Common myeloid progenitor, CD34-positive (primary cell): ENCODE measurements around the gene ATF2.
A peak's percentile ranks its signal among the peaks of the same experiment; 100 is the strongest.

Source experiments
- CTCF ChIA-PET: fragments of 350-600 bp; sonication (Branson Sonifier 250); formaldehyde crosslinking; loops from one replicate; lab custom pipeline; 2021; ENCODE audit warnings: antibody characterized with exemption; lab: Charles Lee
- POLR2A ChIA-PET: fragments of 350-600 bp; sonication (Branson Sonifier 250); formaldehyde crosslinking; loops from one replicate; lab custom pipeline; 2021; ENCODE audit warnings: antibody characterized with exemption; lab: Charles Lee
- DNase-seq, 3 donors: peaks; one replicate each; pipeline versions ENCODE4 v3.0.0 to v3.0.0-alpha.2; 2013
- H3K27ac ChIP-seq, 2 experiments: 1 replicate in 1 of 2; 2 replicates in 1 of 2; pipeline ENCODE4 v1.7.0; 2013; ENCODE audit warnings: inconsistent platforms in 2 of 2, low read length in 2 of 2, mild to moderate bottlenecking in 2 of 2, low read depth in 1 of 2, moderate library complexity in 1 of 2; ENCODE audit not compliant: severe bottlenecking in 2 of 2, insufficient read depth in 1 of 2, poor library complexity in 1 of 2
- H3K27me3 ChIP-seq, 5 experiments: replicated peaks in 2 of 5; 1 replicate in 3 of 5; 2 replicates in 2 of 5; pipeline versions ENCODE4 v1.6.1 to v1.7.0; 2013; ENCODE audit warnings: low read length in 4 of 5, mild to moderate bottlenecking in 2 of 5, moderate library complexity in 2 of 5, inconsistent platforms in 1 of 5; ENCODE audit not compliant: insufficient read depth in 5 of 5, control insufficient read depth in 4 of 5
- H3K36me3 ChIP-seq, 4 experiments: 1 replicate in 2 of 4; 2 replicates in 2 of 4; pipeline versions ENCODE4 v1.6.1 to v1.7.0; 2013; ENCODE audit warnings: low read length in 3 of 4, control low read depth in 1 of 4, mild to moderate bottlenecking in 1 of 4; ENCODE audit not compliant: control insufficient read depth in 4 of 4, insufficient read depth in 4 of 4
- H3K4me1 ChIP-seq, 4 experiments: 1 replicate in 3 of 4; 2 replicates in 1 of 4; pipeline versions ENCODE4 v1.6.1 to v1.7.1; 2013; ENCODE audit warnings: low read length in 3 of 4, mild to moderate bottlenecking in 3 of 4, control low read depth in 1 of 4, inconsistent platforms in 1 of 4, moderate library complexity in 1 of 4; ENCODE audit not compliant: control insufficient read depth in 4 of 4, insufficient read depth in 4 of 4; ENCODE audit errors: control extremely low read depth in 1 of 4
- H3K4me3 ChIP-seq, 7 experiments: 1 replicate in 4 of 7; 2 replicates in 3 of 7; pipeline versions ENCODE4 v1.5.1 to v1.7.0; 2013; ENCODE audit warnings: mild to moderate bottlenecking in 7 of 7, low read length in 6 of 7, moderate library complexity in 6 of 7, inconsistent platforms in 2 of 7, low read depth in 2 of 7, control low read depth in 1 of 7; ENCODE audit not compliant: insufficient read depth in 4 of 7, control insufficient read depth in 1 of 7; ENCODE audit errors: extremely low read depth in 1 of 7
- H3K9me3 ChIP-seq, 5 experiments: 1 replicate in 4 of 5; 2 replicates in 1 of 5; pipeline versions ENCODE4 v1.6.1 to v1.7.1; 2013; ENCODE audit warnings: low read length in 4 of 5, mild to moderate bottlenecking in 2 of 5, inconsistent platforms in 1 of 5, low read depth in 1 of 5, moderate library complexity in 1 of 5; ENCODE audit not compliant: control insufficient read depth in 4 of 5, insufficient read depth in 2 of 5; ENCODE audit errors: control extremely low read depth in 1 of 5
- WGBS: methylation state at CpG from one replicate; pipeline ENCODE4 v1.1.5; 2013; ENCODE audit not compliant: insufficient coverage; 5-methylcytosine and 5-hydroxymethylcytosine counted together

ATF2 gene

DNA sequence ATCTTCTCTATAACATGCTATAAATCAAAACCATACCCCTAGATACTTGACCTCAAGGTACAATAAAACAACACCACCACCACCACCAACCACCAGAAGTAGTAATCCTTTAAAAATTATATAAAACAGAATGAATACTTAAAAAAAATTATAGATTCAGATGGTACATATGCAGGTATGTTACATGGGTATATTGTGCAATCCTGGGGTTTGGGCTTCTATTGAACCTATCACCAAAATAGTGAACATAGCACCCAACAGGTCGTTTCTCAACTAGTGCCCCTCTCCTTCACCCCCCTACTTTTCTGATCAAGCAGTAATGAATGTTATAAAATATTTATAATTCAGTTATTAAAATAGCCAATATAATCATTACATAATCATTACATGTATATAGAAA, 91.7 kb downstream of the ATF2 start:
- POLR2A ChIA-PET: no interaction called here
- no peak overlapping the region for H3K27ac ChIP-seq
- no CpG with 5 or more reads among the region's 1 CpG for WGBS
- H3K4me3 ChIP-seq: no peak overlapping the region
- peaks cover 0 to 1% (median 0%) of the 10 kb centered on the region in 5 experiments for H3K9me3 ChIP-seq
- DNase-seq: no peak
- CTCF ChIA-PET: no interaction called here
- H3K36me3 ChIP-seq: peaks cover 17 to 57% (median 32%) of the 10 kb centered on the region in 4 experiments
- no peaks in the 10 kb centered on the region for H3K4me1 ChIP-seq
- H3K27me3 ChIP-seq: no peaks in the 10 kb centered on the region

DNA sequence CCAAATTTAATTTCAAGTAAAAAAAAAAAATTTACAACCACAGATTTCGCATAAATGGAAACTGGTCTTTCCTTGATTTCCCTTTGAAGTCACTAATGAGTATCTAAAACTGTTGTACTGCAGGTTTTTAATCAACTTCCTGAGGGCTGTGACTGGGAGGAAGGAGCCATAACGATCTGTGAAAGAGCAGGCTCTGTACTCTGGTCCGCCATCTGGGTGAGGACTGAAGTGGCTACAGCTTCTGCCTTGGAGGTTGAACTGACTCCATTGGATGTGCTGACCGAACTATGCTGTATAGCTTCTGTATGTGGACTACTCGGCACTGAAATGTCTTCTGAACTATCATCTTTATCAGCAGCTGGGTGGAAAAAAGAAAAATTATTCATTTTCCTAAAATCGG, 93.5 kb downstream of the ATF2 start:
- 94% methylated on average over 4 of the region's 6 CpGs for WGBS
- DNase-seq: no peak
- Histone ChIP-seq H3K4me1 (no peaks in the 10 kb centered on the region), H3K36me3 (peaks cover 13 to 43% (median 27%) of the 10 kb centered on the region in 4 experiments), H3K27me3 (no peaks in the 10 kb centered on the region), H3K27ac (no peak overlapping the region), H3K4me3 (no peak overlapping the region), H3K9me3 (peaks cover 0 to 1% (median 0%) of the 10 kb centered on the region in 5 experiments)
- ChIA-PET CTCF (no interaction called here), POLR2A (interaction anchor here (0.6 kb wide), 1 partner anchor 25 kb away, joined by 4 read pairs; no protein-coding TSS in a partner anchor)

DNA sequence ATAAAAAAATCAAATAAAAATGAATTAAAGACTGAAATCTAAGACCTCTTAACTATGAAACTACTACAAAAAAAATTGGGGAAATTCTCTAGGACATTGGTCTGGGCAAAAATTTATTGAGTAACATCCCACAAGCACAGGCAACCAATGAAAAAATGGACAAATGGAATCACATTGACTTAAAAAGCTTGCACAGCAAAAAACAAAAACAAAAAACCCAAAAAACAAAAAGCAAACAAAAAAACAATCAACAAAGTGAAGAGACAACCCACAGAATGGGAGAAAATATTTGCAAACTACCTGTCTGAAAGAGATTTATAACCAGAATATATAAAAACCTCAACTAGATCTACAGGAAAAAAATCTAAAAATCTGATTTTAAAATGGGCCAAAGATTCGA, 99.5 kb downstream of the ATF2 start:
- H3K4me3 ChIP-seq: no peak overlapping the region
- POLR2A ChIA-PET: no interaction called here
- CTCF ChIA-PET: no interaction called here
- H3K4me1 ChIP-seq: no peaks in the 10 kb centered on the region
- H3K27ac ChIP-seq: no peak overlapping the region
- peaks cover 0 to 29% (median 18%) of the 10 kb centered on the region in 4 experiments for H3K36me3 ChIP-seq
- WGBS: no CpG with 5 or more reads among the region's 1 CpG
- no peaks in the 10 kb centered on the region for H3K27me3 ChIP-seq
- DNase-seq: no peak
- no peaks in the 10 kb centered on the region for H3K9me3 ChIP-seq

DNA sequence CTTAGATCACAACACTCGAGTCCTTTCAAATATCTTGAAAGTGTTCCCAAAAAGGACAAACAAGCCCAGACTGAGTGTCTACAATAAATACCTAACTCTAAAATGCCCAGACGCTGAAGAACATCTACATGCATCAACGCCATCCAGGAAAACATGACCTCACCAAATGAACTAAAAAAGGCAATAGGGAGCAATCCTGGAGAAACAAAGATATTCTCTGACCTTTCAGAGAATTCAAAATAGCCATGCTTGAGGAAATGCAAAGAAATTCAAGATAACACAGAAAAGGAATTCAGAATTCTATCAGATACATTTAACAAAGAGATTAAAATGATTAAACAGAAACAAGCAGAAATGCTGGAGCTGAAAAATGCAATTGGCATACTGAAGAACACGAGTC, 101.6 kb downstream of the ATF2 start:
- peaks cover 0 to 19% (median 12%) of the 10 kb centered on the region in 4 experiments for H3K36me3 ChIP-seq
- no peaks in the 10 kb centered on the region for H3K4me1 ChIP-seq
- 94% methylated on average over 4 of the region's 4 CpGs for WGBS
- CTCF ChIA-PET: interaction anchor here (1.2 kb wide), 1 partner anchor 11 kb away, joined by 3 read pairs; no protein-coding TSS in a partner anchor
- no peak overlapping the region for H3K27ac ChIP-seq
- no peak for DNase-seq
- H3K4me3 ChIP-seq: no peak overlapping the region
- no peaks in the 10 kb centered on the region for H3K9me3 ChIP-seq
- no peaks in the 10 kb centered on the region for H3K27me3 ChIP-seq
- POLR2A ChIA-PET: no interaction called here

DNA sequence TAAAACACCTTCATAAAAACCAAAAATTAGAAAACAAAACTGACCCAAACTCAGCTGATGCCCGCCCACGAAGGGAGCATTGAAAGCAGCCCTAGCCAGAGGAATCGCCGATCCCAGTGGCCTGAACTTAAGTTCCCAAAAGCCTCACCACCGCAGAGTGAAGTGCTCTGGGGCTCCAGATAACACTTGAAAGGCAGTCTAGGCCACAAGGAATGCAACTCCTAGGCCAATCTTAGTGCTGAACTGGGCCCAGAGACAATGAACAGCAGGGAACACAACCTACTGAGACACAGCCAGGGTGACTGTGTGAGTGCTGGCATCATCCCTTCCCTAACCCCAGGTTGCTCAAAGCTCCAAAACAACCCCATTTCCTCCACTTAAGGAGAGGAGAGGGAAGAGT, 103.2 kb downstream of the ATF2 start:
- H3K4me3 ChIP-seq: no peak overlapping the region
- H3K9me3 ChIP-seq: no peaks in the 10 kb centered on the region
- POLR2A ChIA-PET: no interaction called here
- no peaks in the 10 kb centered on the region for H3K27me3 ChIP-seq
- no peaks in the 10 kb centered on the region for H3K4me1 ChIP-seq
- H3K27ac ChIP-seq: no peak overlapping the region
- WGBS: 96% methylated on average over 5 of the region's 5 CpGs
- CTCF ChIA-PET: no interaction called here
- DNase-seq: no peak
- peaks cover 0 to 19% (median 9%) of the 10 kb centered on the region in 4 experiments for H3K36me3 ChIP-seq

DNA sequence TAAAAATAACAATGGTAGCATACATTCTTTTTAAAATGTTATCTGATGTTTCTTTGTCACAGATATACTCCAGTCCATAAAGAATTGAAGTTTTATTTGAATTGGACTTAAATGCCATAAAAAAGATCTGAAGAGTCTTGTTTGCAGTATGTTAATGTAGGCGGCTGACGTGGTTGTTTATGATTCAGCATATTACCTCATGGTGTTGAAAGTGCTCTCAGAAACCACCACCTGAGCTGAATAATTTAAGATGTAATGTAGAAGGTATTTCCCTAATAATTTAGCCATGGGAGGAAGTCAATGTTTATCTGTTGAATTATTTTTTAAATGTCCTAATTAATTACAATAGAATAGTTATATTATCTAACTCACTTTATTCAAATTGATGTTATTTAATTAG, 104.3 kb downstream of the ATF2 start:
- Histone ChIP-seq H3K27me3 (no peaks in the 10 kb centered on the region), H3K27ac (no peak overlapping the region), H3K36me3 (peaks cover 2 to 22% (median 9%) of the 10 kb centered on the region in 4 experiments), H3K4me3 (no peak overlapping the region), H3K4me1 (no peaks in the 10 kb centered on the region), H3K9me3 (no peaks in the 10 kb centered on the region)
- ChIA-PET CTCF (no interaction called here), POLR2A (no interaction called here)
- DNase-seq: no peak
- WGBS: 100% methylated on average over 2 of the region's 2 CpGs

DNA sequence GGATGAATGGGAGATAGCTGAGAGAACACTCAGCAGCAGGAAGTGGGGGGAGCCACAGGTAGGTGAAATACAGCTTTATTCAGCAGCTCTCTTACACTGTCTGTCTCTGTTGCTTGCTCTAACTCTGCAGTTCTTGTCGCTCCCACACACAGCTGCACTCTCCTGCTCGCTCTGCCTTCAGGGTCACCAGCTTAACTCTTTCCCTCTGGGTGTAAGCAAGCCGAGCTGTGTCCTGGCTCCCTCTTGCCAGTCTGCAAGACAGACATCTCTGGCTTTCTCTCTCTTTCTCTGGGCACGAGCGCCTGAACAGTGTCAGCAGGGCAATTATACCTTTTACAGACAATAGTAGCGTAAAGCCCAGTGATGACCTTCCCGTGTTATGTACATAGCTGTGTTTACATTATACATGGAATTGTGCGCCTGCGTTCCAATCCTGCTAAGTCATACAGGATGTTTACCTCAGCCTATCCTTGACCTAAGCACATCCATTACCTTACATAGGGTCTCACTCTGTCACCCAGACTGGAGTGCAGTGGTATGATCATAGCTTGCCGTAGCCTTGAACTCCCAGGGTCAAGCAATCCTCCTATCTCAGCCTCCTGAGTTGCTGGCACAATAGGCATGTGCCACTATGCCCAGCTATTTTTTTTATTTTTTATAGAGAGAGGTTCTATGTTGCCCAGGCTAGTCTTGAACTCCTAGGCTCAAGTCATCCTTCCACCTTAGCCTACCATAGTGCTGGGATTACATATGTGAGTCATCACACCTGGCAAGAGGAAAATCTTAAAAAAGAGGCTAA, 105.0 kb downstream of the ATF2 start:
- H3K27me3 ChIP-seq: no peaks in the 10 kb centered on the region

More for the DNA sequence above, 105.0 kb downstream of the ATF2 start:
- H3K27ac ChIP-seq: no peak overlapping the region
- no peak overlapping the region for H3K4me3 ChIP-seq
- ChIA-PET CTCF (no interaction called here), POLR2A (no interaction called here)
- peaks cover 2 to 22% (median 9%) of the 10 kb centered on the region in 4 experiments for H3K36me3 ChIP-seq
- WGBS: 96% methylated on average over 7 of the region's 10 CpGs
- H3K4me1 ChIP-seq: no peaks in the 10 kb centered on the region
- peak in 2 of 3 donors; percentile 17 to 44 for DNase-seq
- no peaks in the 10 kb centered on the region for H3K9me3 ChIP-seq
